ENCODE results near the gene ADAMTS17. TPM values are rescaled to one million over a fixed set of nuclear protein-coding genes. Genes with fewer than 3 reads are reported as not detected.

ADAMTS17 gene
- total RNA-seq, 1 donor from 2014 or later: 1.5 TPM

DNA sequence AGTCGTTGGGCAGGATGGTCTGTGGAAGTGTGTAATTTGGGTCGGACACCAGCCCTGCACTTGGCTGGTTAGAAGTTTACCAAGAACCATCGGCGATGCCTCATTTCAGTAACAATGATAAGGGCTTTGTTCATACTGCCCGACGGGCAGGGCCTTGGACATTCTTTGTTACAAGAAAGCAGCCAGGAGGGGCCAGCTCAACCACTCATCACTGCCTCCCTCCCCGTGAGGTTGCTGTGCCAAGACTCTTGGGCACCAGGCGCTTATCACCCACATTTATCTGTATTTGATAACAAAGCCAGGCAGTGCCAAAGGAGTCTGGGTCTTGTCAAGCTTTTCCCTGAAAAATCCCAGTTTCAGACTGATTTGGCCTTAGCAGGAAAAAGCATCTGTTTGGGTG, 235.0 kb downstream of the ADAMTS17 start:
- no peak overlapping the region for H2AFZ ChIP-seq (replicated peaks)
- H3K4me1 ChIP-seq: no peaks in the 10 kb centered on the region
- no peaks in the 10 kb centered on the region for H3K36me3 ChIP-seq
- no peak for DNase-seq (ENCODE audit: low spot score)
- Mint-ChIP-seq H3K4me1 (peaks cover 5% of the 10 kb centered on the region), H3K27me3 (ENCODE audit: insufficient read depth, low read depth) (no peaks in the 10 kb centered on the region), H3K27ac (no peak overlapping the region), H3K36me3 (peaks cover 4% of the 10 kb centered on the region), H3K9me3 (peaks cover 2% of the 10 kb centered on the region), H3K4me3 (no peak overlapping the region)
- TF ChIP-seq EZH2 (IDR thresholded peaks at IDR 0.05) (no peak), EZH2phosphoT487 (IDR thresholded peaks at IDR 0.05) (no peak)
- TF ChIP-seq, protein P1, sequence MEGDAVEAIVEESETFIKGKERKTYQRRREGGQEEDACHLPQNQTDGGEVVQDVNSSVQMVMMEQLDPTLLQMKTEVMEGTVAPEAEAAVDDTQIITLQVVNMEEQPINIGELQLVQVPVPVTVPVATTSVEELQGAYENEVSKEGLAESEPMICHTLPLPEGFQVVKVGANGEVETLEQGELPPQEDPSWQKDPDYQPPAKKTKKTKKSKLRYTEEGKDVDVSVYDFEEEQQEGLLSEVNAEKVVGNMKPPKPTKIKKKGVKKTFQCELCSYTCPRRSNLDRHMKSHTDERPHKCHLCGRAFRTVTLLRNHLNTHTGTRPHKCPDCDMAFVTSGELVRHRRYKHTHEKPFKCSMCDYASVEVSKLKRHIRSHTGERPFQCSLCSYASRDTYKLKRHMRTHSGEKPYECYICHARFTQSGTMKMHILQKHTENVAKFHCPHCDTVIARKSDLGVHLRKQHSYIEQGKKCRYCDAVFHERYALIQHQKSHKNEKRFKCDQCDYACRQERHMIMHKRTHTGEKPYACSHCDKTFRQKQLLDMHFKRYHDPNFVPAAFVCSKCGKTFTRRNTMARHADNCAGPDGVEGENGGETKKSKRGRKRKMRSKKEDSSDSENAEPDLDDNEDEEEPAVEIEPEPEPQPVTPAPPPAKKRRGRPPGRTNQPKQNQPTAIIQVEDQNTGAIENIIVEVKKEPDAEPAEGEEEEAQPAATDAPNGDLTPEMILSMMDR (IDR thresholded peaks at IDR 0.05): no peak
- H3K4me2 ChIP-seq: no peak overlapping the region
- no peaks in the 10 kb centered on the region for H4K20me1 ChIP-seq (ENCODE audit: low read depth)
- H3K27me3 ChIP-seq: no peaks in the 10 kb centered on the region
- no peaks in the 10 kb centered on the region for H3F3A ChIP-seq (ENCODE audit: low read depth)
- no peak overlapping the region for H3K27ac ChIP-seq
- no peaks in the 10 kb centered on the region for H3K9me3 ChIP-seq (ENCODE audit: low read depth)
- no peaks in the 10 kb centered on the region for H3K79me2 ChIP-seq (ENCODE audit: low read depth)
- H3K4me3 ChIP-seq: no peak overlapping the region
- no peak overlapping the region for H3K9ac ChIP-seq

GRCh38 chr15:100105101-100105500, 236.7 kb downstream of the ADAMTS17 start:
- DNase-seq (ENCODE audit: low spot score): no peak
- H3K9me3 Mint-ChIP-seq: peaks cover 2% of the 10 kb centered on the region
- peaks cover 4% of the 10 kb centered on the region for H3K36me3 Mint-ChIP-seq
- no peaks in the 10 kb centered on the region for H3K4me1 Mint-ChIP-seq
- no peak overlapping the region for H2AFZ ChIP-seq (replicated peaks)
- no peaks in the 10 kb centered on the region for H4K20me1 ChIP-seq (ENCODE audit: low read depth)
- TF ChIP-seq, protein P1 (IDR thresholded peaks at IDR 0.05): no peak
- TF ChIP-seq EZH2 (IDR thresholded peaks at IDR 0.05) (no peak), EZH2phosphoT487 (IDR thresholded peaks at IDR 0.05) (no peak)
- H3K27ac Mint-ChIP-seq: no peak overlapping the region
- no peak overlapping the region for H3K4me3 ChIP-seq
- H3K27me3 ChIP-seq: no peaks in the 10 kb centered on the region
- H3K27me3 Mint-ChIP-seq (ENCODE audit: insufficient read depth, low read depth): no peaks in the 10 kb centered on the region
- H3K27ac ChIP-seq: no peak overlapping the region
- H3F3A ChIP-seq (ENCODE audit: low read depth): no peaks in the 10 kb centered on the region
- no peak overlapping the region for H3K9ac ChIP-seq
- H3K79me2 ChIP-seq (ENCODE audit: low read depth): no peaks in the 10 kb centered on the region
- H3K4me2 ChIP-seq: no peak overlapping the region
- no peak overlapping the region for H3K4me3 Mint-ChIP-seq
- no peaks in the 10 kb centered on the region for H3K36me3 ChIP-seq
- H3K4me1 ChIP-seq: no peaks in the 10 kb centered on the region
- no peaks in the 10 kb centered on the region for H3K9me3 ChIP-seq (ENCODE audit: low read depth)

DNA sequence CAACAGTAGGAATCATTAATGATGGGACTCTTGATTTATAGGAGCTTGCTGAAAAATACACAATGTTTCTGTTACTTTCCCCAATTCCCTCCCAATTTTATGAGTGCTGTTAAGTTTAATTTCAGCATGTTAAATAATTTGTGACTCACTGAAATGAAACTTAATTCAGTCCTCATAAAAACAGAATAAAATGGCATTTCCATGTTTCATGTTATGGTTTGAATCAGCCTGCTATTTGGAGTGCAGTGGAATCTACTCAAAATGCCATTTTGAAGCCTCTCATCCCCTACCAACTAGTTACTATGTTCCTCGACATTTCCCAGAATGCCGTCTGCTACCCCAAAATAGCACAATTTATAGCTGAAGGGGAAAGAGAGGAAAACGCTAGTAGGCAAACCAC, 237.5 kb downstream of the ADAMTS17 start:
- no peaks in the 10 kb centered on the region for H3K27me3 Mint-ChIP-seq (ENCODE audit: insufficient read depth, low read depth)
- Histone ChIP-seq H4K20me1 (ENCODE audit: low read depth) (no peaks in the 10 kb centered on the region), H3K4me1 (no peaks in the 10 kb centered on the region), H3K27ac (no peak overlapping the region), H3K4me2 (no peak overlapping the region), H3K4me3 (no peak overlapping the region), H3K9ac (no peak overlapping the region), H3K9me3 (ENCODE audit: low read depth) (no peaks in the 10 kb centered on the region), H3K27me3 (no peaks in the 10 kb centered on the region), H3K36me3 (no peaks in the 10 kb centered on the region), H2AFZ (replicated peaks) (no peak overlapping the region), H3K79me2 (ENCODE audit: low read depth) (no peaks in the 10 kb centered on the region), H3F3A (ENCODE audit: low read depth) (no peaks in the 10 kb centered on the region)
- no peaks in the 10 kb centered on the region for H3K4me1 Mint-ChIP-seq
- no peak overlapping the region for H3K27ac Mint-ChIP-seq
- no peaks in the 10 kb centered on the region for H3K9me3 Mint-ChIP-seq
- no peak for DNase-seq (ENCODE audit: low spot score)
- no peak overlapping the region for H3K4me3 Mint-ChIP-seq
- no peak for TF ChIP-seq EZH2 (IDR thresholded peaks at IDR 0.05)
- TF ChIP-seq EZH2phosphoT487 (IDR thresholded peaks at IDR 0.05): no peak
- TF ChIP-seq, protein P1 (IDR thresholded peaks at IDR 0.05): no peak
- peaks cover 4% of the 10 kb centered on the region for H3K36me3 Mint-ChIP-seq

Data from neural progenitor cell (in vitro differentiated cells).